ENCODE data around the gene COX15. TPM values are rescaled to one million over a fixed set of nuclear protein-coding genes. Genes with fewer than 3 reads are reported as not detected.

COX15 gene
- total RNA-seq, 1 donor from 2014 or later: 29.4 TPM

DNA sequence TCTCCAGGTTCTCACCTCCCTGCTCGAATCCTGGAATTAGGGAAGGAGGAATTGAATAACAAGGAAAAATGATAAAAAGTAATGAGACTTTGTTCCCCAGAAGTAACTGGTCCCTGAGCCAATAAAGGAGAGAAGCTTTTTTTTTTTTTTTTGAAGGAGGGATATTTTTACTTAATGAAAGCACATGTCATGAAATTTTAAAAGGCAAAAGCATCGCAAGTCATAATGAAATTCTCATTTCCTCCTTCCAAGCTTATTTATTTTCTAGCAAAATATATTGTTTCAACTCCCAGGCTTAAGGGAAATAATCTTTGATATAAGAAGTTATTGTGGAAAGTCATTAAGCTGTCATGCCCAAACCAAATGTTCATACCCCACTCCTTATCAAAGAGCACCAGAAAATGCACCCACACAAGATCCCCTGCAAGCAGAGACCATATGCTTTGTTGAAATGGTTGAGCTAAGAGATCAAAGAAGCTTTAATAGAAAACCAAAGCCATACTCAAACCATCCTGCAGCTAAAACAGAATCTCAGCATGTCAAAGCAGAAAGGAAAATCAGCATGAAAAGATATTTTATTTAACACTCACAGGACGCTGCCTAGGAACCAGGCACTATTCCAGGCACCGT lies 33.9 kb upstream of the COX15 start:
- H3K4me3 Mint-ChIP-seq (ENCODE audit: unreplicated experiment): no peak overlapping the region
- peaks cover 21% of the 10 kb centered on the region for H3K4me1 Mint-ChIP-seq (ENCODE audit: unreplicated experiment)
- peaks cover 3% of the 10 kb centered on the region for H3K9me3 Mint-ChIP-seq (ENCODE audit: unreplicated experiment)

DNA sequence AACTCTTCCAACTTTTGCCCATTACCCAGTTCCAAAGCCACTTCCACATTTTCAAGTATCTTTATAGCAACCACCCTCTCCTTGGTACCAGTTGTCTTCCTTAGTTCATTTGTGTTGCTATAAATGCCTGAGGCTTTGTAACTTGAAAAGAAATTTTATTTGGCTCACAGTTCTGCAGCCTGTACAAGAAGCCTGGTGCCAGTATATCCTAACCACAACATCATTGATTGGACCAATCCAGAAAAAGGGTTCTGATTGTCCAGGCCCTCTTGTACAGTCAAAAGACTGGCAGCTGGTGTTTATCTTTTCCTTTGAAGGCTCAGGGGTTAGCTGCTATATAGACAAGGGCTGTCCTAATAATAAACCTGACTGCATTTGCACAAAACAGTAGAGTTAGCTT lies 29.4 kb upstream of the COX15 start:
- DNase-seq (ENCODE audit: extremely low spot score, unreplicated experiment): no peak
- Mint-ChIP-seq H3K4me1 (ENCODE audit: unreplicated experiment) (peaks cover 4% of the 10 kb centered on the region), H3K27ac (ENCODE audit: unreplicated experiment) (no peak overlapping the region), H3K36me3 (ENCODE audit: unreplicated experiment) (peaks cover 53% of the 10 kb centered on the region), H3K27me3 (ENCODE audit: unreplicated experiment) (no peaks in the 10 kb centered on the region), H3K9me3 (ENCODE audit: unreplicated experiment) (peaks cover 8% of the 10 kb centered on the region), H3K4me3 (ENCODE audit: unreplicated experiment) (no peak overlapping the region)
- TF ChIP-seq, protein P1, sequence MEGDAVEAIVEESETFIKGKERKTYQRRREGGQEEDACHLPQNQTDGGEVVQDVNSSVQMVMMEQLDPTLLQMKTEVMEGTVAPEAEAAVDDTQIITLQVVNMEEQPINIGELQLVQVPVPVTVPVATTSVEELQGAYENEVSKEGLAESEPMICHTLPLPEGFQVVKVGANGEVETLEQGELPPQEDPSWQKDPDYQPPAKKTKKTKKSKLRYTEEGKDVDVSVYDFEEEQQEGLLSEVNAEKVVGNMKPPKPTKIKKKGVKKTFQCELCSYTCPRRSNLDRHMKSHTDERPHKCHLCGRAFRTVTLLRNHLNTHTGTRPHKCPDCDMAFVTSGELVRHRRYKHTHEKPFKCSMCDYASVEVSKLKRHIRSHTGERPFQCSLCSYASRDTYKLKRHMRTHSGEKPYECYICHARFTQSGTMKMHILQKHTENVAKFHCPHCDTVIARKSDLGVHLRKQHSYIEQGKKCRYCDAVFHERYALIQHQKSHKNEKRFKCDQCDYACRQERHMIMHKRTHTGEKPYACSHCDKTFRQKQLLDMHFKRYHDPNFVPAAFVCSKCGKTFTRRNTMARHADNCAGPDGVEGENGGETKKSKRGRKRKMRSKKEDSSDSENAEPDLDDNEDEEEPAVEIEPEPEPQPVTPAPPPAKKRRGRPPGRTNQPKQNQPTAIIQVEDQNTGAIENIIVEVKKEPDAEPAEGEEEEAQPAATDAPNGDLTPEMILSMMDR (IDR thresholded peaks at IDR 0.05): no peak

More for the DNA sequence above, 33.9 kb upstream of the COX15 start:
- Mint-ChIP-seq H3K36me3 (ENCODE audit: unreplicated experiment) (peaks cover 19% of the 10 kb centered on the region), H3K27me3 (ENCODE audit: unreplicated experiment) (no peaks in the 10 kb centered on the region), H3K27ac (ENCODE audit: unreplicated experiment) (no peak overlapping the region)
- no peak for DNase-seq (ENCODE audit: extremely low spot score, unreplicated experiment)
- TF ChIP-seq, protein P1 (IDR thresholded peaks at IDR 0.05): no peak

DNA sequence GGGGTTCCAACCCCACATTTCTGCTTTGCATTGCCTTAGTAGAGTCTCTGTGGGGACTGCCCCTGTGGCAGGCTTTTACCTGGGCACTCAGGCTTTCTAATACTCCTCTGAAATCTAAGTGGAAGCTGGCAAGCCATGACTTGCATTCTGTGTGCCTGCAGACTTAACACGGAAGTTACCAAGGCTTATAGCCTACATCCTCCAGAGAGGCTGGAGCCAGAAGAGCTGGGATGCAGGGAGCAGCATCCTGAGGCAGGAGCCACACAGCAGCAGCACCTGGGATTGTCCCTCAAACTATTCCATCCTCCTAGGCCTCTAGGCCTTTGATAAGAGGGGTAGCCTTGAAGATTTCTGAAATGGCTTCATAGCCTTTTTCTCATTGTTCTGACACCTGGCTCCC lies 28.4 kb upstream of the COX15 start:
- no peak for DNase-seq (ENCODE audit: extremely low spot score, unreplicated experiment)
- H3K27ac Mint-ChIP-seq (ENCODE audit: unreplicated experiment): no peak overlapping the region
- no peak overlapping the region for H3K4me3 Mint-ChIP-seq (ENCODE audit: unreplicated experiment)
- TF ChIP-seq, protein P1 (IDR thresholded peaks at IDR 0.05): no peak
- peaks cover 59% of the 10 kb centered on the region for H3K36me3 Mint-ChIP-seq (ENCODE audit: unreplicated experiment)
- H3K4me1 Mint-ChIP-seq (ENCODE audit: unreplicated experiment): peaks cover 4% of the 10 kb centered on the region
- H3K27me3 Mint-ChIP-seq (ENCODE audit: unreplicated experiment): no peaks in the 10 kb centered on the region
- peaks cover 8% of the 10 kb centered on the region for H3K9me3 Mint-ChIP-seq (ENCODE audit: unreplicated experiment)

DNA sequence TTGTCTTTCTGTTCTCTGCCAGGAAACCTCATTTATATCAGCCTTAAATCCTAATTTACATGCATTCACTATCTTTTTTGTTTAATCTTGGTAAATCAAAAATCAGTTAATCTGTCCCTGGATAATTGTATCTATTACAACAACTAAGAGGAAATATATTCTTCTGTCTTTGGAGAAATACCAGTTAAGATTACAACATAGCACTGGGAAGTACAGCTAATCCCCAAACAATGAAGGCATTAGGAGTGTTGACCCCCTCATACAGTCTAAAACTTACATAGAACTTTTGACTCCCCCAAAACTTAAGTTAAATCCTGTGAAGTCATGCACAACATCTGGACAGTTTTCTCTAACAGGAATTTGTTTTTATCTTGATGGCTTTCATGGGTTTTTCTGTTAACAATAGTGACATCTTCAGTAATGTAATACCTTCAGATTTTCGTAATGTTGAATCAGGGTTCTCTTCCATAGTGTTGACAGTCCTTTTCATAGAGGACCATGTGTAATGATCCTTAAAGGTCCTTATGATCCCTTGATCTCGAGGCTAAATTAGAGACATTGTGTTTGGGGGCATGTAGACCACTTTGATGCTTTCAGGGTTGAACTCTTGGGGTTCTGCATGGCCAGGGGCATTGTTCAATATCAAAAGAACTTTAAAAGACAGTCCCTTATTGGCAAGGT lies 26.4 kb upstream of the COX15 start:
- peaks cover 64% of the 10 kb centered on the region for H3K36me3 Mint-ChIP-seq (ENCODE audit: unreplicated experiment)

DNA sequence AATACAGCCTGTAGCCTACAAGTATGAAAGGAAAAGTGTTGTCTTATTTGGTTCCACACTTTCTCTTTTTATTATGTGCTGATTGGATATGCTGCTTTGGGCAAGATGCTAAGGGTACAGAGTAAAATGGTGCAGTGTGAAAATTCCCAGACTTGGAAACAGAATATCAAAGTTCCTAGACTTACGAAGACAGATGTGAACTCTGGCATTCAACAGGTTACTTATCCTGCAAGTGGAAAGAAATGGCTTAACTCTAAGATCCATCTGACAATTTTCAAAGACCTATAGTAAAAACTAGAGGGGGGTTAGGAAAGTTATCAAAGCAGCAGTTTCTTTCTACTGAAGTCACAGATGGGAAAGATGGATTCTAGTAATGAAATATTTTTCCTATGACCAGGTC lies 24.2 kb upstream of the COX15 start:
- H3K4me1 Mint-ChIP-seq (ENCODE audit: unreplicated experiment): peaks cover 2% of the 10 kb centered on the region
- no peak overlapping the region for H3K27ac Mint-ChIP-seq (ENCODE audit: unreplicated experiment)
- no peak overlapping the region for H3K4me3 Mint-ChIP-seq (ENCODE audit: unreplicated experiment)
- H3K9me3 Mint-ChIP-seq (ENCODE audit: unreplicated experiment): peaks cover 6% of the 10 kb centered on the region
- DNase-seq (ENCODE audit: extremely low spot score, unreplicated experiment): no peak
- H3K27me3 Mint-ChIP-seq (ENCODE audit: unreplicated experiment): no peaks in the 10 kb centered on the region
- TF ChIP-seq, protein P1 (IDR thresholded peaks at IDR 0.05): no peak
- peaks cover 52% of the 10 kb centered on the region for H3K36me3 Mint-ChIP-seq (ENCODE audit: unreplicated experiment)

More for the DNA sequence above, 26.4 kb upstream of the COX15 start:
- H3K9me3 Mint-ChIP-seq (ENCODE audit: unreplicated experiment): peaks cover 7% of the 10 kb centered on the region
- TF ChIP-seq, protein P1 (IDR thresholded peaks at IDR 0.05): no peak
- no peak overlapping the region for H3K27ac Mint-ChIP-seq (ENCODE audit: unreplicated experiment)
- H3K4me1 Mint-ChIP-seq (ENCODE audit: unreplicated experiment): peaks cover 4% of the 10 kb centered on the region
- H3K27me3 Mint-ChIP-seq (ENCODE audit: unreplicated experiment): no peaks in the 10 kb centered on the region
- H3K4me3 Mint-ChIP-seq (ENCODE audit: unreplicated experiment): no peak overlapping the region
- no peak for DNase-seq (ENCODE audit: extremely low spot score, unreplicated experiment)

All from osteocyte (in vitro differentiated cells).